ENCODE results near the gene OTX2. TPM values are rescaled to one million over a fixed set of nuclear protein-coding genes. Genes with fewer than 3 reads are reported as not detected.

OTX2 gene
- total RNA-seq, 2 experiments from 2014 or later: not detected

DNA sequence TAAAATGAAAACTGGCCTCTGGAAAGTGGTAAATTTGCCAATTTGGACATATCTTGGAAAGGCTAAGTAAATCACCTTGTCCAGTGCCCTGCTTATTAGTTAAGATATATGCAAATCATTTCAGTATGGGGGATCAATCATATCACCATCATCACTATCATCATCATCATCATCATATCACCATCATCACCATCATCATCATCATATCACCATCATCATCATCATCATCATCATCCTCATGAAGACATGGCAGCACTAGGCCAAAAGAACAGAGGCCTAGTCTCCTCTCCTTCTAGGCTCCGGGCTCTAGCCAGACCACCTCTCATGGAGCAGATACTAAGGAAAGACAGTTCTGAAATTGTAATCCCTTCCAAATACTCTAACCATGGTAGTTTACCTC, 20.3 kb downstream of the OTX2 start:
- no peak for DNase-seq
- H3K27me3 Mint-ChIP-seq: peaks cover 62% of the 10 kb centered on the region
- no peak overlapping the region for H3K4me3 Mint-ChIP-seq
- no peak overlapping the region for H3K27ac Mint-ChIP-seq
- no peaks in the 10 kb centered on the region for H3K4me1 Mint-ChIP-seq
- H3K36me3 Mint-ChIP-seq: no peaks in the 10 kb centered on the region
- no peaks in the 10 kb centered on the region for H3K9me3 Mint-ChIP-seq

DNA sequence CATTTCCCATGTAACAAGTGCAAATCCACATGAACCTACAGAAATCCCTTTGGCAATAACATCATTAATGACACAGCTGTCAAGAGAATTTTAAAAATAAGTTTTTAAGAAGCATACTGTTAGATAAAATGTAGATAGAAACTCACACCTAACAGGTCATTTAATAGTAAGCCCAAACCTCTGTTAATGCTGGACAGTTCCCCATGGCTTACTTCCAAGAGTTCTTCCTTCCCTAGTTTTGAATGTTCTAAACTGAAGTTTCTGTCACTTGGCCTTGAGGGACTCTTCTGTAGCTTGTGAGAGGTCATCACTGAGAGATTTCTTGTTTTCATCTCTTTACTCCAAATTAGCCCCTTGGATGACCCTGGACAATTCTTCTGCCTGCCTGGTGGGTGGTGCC, 22.7 kb downstream of the OTX2 start:
- Mint-ChIP-seq H3K4me3 (no peak overlapping the region), H3K9me3 (no peaks in the 10 kb centered on the region), H3K4me1 (no peaks in the 10 kb centered on the region), H3K36me3 (no peaks in the 10 kb centered on the region), H3K27ac (no peak overlapping the region), H3K27me3 (peaks cover 46% of the 10 kb centered on the region)
- no peak for DNase-seq

DNA sequence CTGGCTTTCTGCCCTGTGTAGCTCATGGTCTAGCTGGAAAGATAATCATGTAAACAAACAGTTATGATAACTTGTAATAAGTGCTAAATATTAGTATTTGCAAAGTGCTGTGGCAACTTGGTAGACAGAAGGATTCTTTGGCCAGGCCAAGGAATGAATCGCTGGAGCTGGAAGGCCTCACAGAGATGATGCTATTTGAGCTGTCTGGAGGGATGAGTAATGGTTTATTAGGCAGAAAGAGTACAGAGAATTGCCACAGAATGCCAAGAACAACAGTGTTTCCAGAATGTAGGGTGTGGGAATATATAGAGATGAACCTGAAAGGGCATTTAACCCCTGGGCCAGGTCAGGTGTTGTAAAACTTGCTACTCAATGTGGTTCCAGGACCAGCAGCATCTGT, 27.6 kb downstream of the OTX2 start:
- no peak overlapping the region for H3K27ac Mint-ChIP-seq
- H3K27me3 Mint-ChIP-seq: peaks cover 13% of the 10 kb centered on the region
- H3K9me3 Mint-ChIP-seq: no peaks in the 10 kb centered on the region
- H3K36me3 Mint-ChIP-seq: no peaks in the 10 kb centered on the region
- H3K4me1 Mint-ChIP-seq: no peaks in the 10 kb centered on the region
- no peak overlapping the region for H3K4me3 Mint-ChIP-seq
- no peak for DNase-seq

DNA sequence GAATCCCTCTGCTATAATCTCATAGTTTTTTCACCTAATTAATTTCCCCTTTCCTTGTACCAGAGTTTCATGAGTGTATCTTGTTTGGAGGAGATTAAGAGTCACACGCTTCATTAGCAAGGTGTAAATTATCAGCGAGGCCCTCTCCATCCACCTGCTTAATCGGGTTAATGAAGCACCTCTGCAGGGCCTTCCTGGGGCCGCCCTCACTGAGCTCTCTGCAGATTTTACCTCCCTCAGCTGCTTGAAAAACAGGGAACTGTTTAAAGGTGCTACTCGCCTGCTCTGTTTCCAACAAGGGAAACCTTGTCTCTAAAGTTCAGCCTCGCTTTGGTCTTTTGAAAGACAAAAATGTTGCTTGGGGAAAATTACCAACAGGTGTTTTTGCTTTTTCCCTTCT, 35.8 kb downstream of the OTX2 start:
- Mint-ChIP-seq H3K4me1 (no peaks in the 10 kb centered on the region), H3K27ac (no peak overlapping the region), H3K36me3 (no peaks in the 10 kb centered on the region), H3K27me3 (peaks cover 9% of the 10 kb centered on the region), H3K9me3 (no peaks in the 10 kb centered on the region), H3K4me3 (no peak overlapping the region)
- no peak for DNase-seq

DNA sequence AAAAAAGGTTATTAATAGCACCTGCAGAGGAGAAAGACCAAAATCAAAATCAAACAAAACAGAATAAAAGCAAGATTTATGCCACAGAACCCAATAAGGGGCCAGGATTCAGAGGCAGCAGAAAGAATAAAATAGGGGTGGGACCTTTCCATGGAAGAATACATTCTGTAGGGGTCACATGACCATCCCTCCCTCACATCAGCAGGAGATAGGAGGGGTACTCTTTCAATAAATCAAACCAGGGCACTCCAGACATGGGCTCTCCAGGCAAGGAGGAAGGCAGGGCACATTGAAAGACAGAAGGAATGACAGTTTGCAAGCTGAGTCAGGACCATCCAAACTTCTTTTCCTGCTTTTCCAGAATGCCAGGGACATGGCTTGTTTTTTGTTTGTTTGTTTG, 39.8 kb downstream of the OTX2 start:
- Mint-ChIP-seq H3K27me3 (peaks cover 6% of the 10 kb centered on the region), H3K36me3 (no peaks in the 10 kb centered on the region), H3K4me1 (no peaks in the 10 kb centered on the region), H3K9me3 (no peaks in the 10 kb centered on the region), H3K4me3 (no peak overlapping the region), H3K27ac (no peak overlapping the region)
- DNase-seq: no peak

DNA sequence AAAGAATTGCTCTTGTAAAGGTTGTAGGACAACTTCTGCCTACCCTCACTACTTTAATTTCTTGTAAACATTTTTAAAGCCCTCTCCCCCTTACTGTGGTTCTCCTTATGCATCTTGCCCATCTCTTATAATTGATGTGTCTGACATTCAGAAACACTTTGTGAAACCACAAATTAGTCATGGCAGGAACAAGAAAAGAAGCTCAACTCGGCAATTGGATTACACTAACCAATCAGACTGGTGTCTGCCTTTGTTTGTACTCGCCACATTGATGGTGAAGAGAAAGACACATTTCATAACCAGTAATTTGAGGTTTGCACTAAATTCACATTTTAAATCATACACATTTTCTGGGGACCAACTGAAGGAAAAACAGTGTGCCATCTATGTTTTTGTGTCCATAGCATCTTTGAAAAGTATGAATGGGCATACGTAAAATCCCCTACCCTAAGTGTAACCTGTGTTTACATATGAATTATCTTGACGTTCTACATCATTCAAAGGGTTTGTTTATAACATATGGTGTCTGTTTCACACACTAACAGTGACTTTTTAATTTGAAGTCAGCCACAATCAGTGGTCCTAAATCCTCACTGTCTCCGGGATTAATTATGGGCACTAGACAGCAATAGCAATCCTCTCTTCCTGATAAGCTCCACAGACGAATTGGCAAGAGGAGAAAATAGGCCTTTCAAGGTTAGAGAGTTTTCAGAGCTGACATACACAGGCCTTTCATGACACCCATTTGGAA, 49.9 kb downstream of the OTX2 start:
- H3K36me3 Mint-ChIP-seq: no peaks in the 10 kb centered on the region
- H3K9me3 Mint-ChIP-seq: no peaks in the 10 kb centered on the region
- H3K27ac Mint-ChIP-seq: no peak overlapping the region
- H3K4me3 Mint-ChIP-seq: no peak overlapping the region
- H3K27me3 Mint-ChIP-seq: peaks cover 27% of the 10 kb centered on the region
- H3K4me1 Mint-ChIP-seq: no peaks in the 10 kb centered on the region
- DNase-seq: no peak

DNA sequence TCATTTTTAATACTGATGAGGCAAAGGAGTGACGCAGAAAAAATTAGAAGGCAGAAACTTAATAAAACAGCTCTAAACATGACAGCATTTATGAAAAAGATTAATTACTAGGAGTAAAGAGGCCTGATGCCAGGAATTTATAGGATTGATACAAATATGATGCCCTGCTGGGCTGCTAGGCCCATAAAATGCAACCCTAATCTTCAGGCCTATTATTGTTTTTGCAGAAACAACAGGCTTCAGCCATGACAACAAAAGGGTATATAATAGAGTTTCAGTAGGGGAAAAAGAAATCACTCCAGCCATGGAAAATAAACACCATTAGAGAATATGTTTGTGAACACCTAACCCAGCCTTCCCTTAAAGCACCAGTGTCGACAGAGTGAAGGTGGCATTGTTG, 50.6 kb downstream of the OTX2 start:
- H3K27me3 Mint-ChIP-seq: peaks cover 22% of the 10 kb centered on the region
- H3K4me3 Mint-ChIP-seq: no peak overlapping the region
- H3K27ac Mint-ChIP-seq: no peak overlapping the region
- DNase-seq: no peak
- H3K9me3 Mint-ChIP-seq: no peaks in the 10 kb centered on the region
- H3K4me1 Mint-ChIP-seq: no peaks in the 10 kb centered on the region
- no peaks in the 10 kb centered on the region for H3K36me3 Mint-ChIP-seq

DNA sequence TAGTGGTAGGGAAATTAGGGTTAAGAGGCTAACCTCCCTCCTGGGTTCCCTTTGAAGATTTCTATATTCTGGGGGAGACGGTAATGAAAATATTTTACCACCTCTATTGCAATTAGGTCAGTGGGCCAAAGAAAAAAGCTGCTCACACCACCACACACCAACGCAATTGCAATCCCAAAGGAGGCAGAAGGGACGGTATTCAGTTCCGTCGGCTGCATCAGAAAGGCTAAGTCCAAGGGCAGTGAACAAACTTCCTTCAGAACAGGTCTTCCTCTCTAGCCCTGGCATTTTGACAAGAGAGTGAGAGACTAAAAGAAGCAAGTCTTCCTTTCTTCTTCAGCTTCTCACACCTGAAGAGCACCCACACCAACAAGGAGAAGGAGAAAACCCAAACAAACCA, 51.2 kb downstream of the OTX2 start:
- no peaks in the 10 kb centered on the region for H3K9me3 Mint-ChIP-seq
- no peak overlapping the region for H3K27ac Mint-ChIP-seq
- peaks cover 17% of the 10 kb centered on the region for H3K27me3 Mint-ChIP-seq
- no peak overlapping the region for H3K4me3 Mint-ChIP-seq
- no peak for DNase-seq
- no peaks in the 10 kb centered on the region for H3K36me3 Mint-ChIP-seq
- H3K4me1 Mint-ChIP-seq: no peaks in the 10 kb centered on the region

DNA sequence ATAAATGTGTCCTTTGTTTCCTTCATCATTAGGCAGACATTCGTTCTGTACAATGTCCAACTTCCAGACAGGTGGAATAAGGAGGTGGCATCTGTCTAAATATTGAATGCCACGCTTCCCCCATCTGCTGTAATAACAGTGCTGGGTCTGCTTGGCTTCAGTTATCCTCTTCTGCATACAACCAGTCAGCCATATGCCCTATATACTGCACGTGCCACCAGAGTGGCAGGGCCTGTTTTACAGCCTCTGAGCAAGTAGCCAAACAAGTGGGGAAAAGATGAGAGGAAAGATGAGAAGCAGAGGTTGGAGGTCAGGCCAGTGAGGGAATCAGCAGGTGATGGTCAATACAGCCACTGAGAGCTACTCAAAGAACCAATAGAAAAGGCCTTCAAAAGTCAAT, 55.4 kb downstream of the OTX2 start:
- H3K36me3 Mint-ChIP-seq: no peaks in the 10 kb centered on the region
- H3K4me3 Mint-ChIP-seq: no peak overlapping the region
- no peak overlapping the region for H3K27ac Mint-ChIP-seq
- no peaks in the 10 kb centered on the region for H3K9me3 Mint-ChIP-seq
- peaks cover 14% of the 10 kb centered on the region for H3K27me3 Mint-ChIP-seq
- DNase-seq: no peak
- H3K4me1 Mint-ChIP-seq: no peaks in the 10 kb centered on the region

DNA sequence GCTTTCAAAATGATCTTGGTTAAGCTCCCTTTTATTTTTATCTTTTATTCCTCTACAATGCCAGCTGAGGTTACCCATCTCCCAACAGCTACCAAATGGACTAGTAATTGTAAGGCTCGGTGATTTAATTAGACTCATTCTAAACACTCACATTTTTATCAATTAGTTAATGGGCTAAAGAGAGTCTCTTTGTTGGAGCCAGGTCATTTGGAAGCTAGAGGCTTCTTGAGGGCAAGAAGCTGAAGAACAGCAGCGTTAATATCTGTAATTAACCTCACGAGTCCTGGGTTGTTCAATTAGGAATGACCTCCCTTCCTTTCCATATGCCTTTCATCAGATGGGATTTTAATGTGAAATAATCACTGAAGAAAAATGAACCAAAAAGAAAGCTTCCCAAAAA, 56.9 kb downstream of the OTX2 start:
- H3K4me3 Mint-ChIP-seq: no peak overlapping the region
- H3K27ac Mint-ChIP-seq: no peak overlapping the region
- H3K9me3 Mint-ChIP-seq: no peaks in the 10 kb centered on the region
- no peaks in the 10 kb centered on the region for H3K36me3 Mint-ChIP-seq
- no peaks in the 10 kb centered on the region for H3K4me1 Mint-ChIP-seq
- DNase-seq: no peak
- peaks cover 21% of the 10 kb centered on the region for H3K27me3 Mint-ChIP-seq

DNA sequence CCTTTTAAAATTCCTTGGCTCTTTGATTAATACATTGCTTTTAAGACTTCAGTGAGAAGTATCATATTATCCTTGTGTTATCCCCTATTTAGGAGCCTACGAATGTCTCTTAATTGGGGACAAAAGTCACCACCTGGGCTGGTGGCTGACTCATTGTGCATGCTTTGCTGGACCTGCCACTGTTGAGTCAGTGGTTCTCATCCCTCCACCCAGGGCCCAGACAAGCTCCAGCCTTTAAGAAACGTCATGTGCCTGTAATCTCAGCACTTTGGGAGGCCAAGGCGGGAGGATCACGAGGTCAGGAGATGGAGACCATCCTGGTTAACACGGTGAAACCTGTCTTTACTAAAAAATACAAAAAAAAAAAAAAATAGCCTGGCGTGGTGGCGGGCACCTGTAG, 57.9 kb downstream of the OTX2 start:
- DNase-seq: no peak
- no peaks in the 10 kb centered on the region for H3K4me1 Mint-ChIP-seq
- H3K9me3 Mint-ChIP-seq: no peaks in the 10 kb centered on the region
- peaks cover 21% of the 10 kb centered on the region for H3K27me3 Mint-ChIP-seq
- no peak overlapping the region for H3K27ac Mint-ChIP-seq
- H3K4me3 Mint-ChIP-seq: no peak overlapping the region
- no peaks in the 10 kb centered on the region for H3K36me3 Mint-ChIP-seq

DNA sequence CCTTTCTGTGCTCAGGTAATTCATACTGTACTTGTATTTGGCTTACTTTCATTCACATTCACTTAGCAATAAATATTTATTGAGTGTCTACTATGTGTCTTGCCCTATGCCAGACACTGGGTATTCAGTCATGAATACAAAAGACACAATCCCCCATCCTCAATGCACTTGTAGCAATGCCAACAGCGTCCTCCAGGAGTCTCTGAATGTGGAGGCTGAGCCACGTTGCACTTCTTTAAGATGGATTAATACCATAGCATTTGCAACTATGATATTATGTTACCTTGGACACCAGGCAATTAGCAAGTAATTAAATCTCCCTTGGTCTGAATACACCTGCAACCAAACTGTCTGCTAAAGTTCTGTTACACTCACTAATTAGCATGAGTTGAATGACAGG, 58.8 kb downstream of the OTX2 start:
- Mint-ChIP-seq H3K4me3 (no peak overlapping the region), H3K4me1 (no peaks in the 10 kb centered on the region), H3K27ac (no peak overlapping the region), H3K36me3 (no peaks in the 10 kb centered on the region), H3K27me3 (peaks cover 18% of the 10 kb centered on the region), H3K9me3 (no peaks in the 10 kb centered on the region)
- no peak for DNase-seq

Other genes starting within 250 kb of the OTX2 start
- 1 to 10 TPM; 8.7 to 8.8 TPM for gene TMEM260, start 230.7 kb downstream of the OTX2 start, total RNA-seq

Data from activated naive CD8-positive, alpha-beta T cell treated with anti-CD3 and anti-CD28 coated beads for 36 hours (primary cell).